GM06990 (cell line): Measurements from ENCODE around the gene GLRX5.
A peak's percentile ranks its signal among the peaks of the same experiment; 100 is the strongest.

ENCODE experiments used
- DNase-seq: peaks from one replicate; pipeline ENCODE4 v3.0.0-alpha.2; 2011; ENCODE audit not compliant: insufficient read length; ENCODE audit errors: extremely low read depth
- H3K27me3 ChIP-seq: replicated peaks from 2 replicates; pipeline ENCODE4 v1.6.0; 2011; ENCODE audit warnings: low read length; ENCODE audit not compliant: control insufficient read depth, insufficient read depth
- H3K36me3 ChIP-seq: 2 replicates; pipeline ENCODE4 v1.5.1; 2011; ENCODE audit warnings: low read length; ENCODE audit not compliant: control insufficient read depth, insufficient read depth
- H3K4me3 ChIP-seq: replicated peaks from 2 replicates; pipeline ENCODE4 v1.5.1; 2011; ENCODE audit warnings: low read depth, mild to moderate bottlenecking, control low read depth, low read length
- TF ChIP-seq, protein P1 (sequence below): IDR thresholded peaks from 2 replicates; pipeline ENCODE4 v1.5.1; 2011; ENCODE audit warnings: low read length, control low read depth, mild to moderate bottlenecking, inconsistent platforms; ENCODE audit not compliant: insufficient read depth, poor library complexity, severe bottlenecking

The GLRX5 gene

DNA sequence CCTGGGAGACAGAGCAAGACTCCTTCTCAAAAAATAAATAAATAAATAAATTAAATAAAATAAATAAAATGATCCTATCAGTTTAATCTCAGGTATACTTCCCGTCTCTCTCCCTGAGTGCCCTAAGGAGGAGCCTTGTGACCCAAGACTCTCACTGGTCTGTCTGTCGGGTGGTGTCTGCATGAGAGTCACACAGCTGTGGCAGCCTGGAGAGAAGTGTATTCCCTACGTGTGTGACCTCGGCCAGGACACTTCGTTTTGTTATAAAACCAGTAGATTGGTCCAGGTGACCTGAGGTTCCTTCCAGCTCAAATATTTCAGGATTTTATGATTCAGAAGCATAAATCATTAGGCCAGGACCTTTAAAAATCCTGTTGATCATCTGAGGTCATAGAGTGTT is 23.2 kb upstream of the GLRX5 start:
- Histone ChIP-seq H3K27me3 (no peaks in the 10 kb centered on the region), H3K36me3 (peaks cover 16% of the 10 kb centered on the region), H3K4me3 (no peak overlapping the region)
- DNase-seq = no peak
- TF ChIP-seq, protein P1, sequence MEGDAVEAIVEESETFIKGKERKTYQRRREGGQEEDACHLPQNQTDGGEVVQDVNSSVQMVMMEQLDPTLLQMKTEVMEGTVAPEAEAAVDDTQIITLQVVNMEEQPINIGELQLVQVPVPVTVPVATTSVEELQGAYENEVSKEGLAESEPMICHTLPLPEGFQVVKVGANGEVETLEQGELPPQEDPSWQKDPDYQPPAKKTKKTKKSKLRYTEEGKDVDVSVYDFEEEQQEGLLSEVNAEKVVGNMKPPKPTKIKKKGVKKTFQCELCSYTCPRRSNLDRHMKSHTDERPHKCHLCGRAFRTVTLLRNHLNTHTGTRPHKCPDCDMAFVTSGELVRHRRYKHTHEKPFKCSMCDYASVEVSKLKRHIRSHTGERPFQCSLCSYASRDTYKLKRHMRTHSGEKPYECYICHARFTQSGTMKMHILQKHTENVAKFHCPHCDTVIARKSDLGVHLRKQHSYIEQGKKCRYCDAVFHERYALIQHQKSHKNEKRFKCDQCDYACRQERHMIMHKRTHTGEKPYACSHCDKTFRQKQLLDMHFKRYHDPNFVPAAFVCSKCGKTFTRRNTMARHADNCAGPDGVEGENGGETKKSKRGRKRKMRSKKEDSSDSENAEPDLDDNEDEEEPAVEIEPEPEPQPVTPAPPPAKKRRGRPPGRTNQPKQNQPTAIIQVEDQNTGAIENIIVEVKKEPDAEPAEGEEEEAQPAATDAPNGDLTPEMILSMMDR = no peak

DNA sequence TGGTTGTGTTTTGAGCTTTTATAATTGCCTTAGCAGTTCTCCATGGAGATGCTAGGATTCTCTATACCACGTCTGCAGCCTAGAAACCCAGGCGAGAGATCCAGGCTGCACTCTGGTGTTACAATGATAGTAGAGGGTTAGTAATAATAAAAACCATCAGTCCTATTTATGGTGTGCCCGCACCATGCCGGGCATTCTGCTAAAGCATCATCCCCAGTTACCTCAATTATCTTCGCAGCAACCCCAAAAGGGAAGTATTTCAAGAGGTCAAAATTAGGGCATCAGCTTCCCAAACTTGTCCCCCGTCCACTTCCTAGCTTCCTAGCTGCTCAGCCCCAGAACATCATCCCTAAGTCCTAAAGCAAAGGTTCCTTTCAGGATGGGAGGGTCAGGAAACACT is 21.6 kb upstream of the GLRX5 start:
- DNase-seq = no peak
- H3K36me3 ChIP-seq = peaks cover 11% of the 10 kb centered on the region
- TF ChIP-seq, protein P1 = no peak
- H3K27me3 ChIP-seq = no peaks in the 10 kb centered on the region
- peak overlapping the region; percentile 47 for H3K4me3 ChIP-seq

DNA sequence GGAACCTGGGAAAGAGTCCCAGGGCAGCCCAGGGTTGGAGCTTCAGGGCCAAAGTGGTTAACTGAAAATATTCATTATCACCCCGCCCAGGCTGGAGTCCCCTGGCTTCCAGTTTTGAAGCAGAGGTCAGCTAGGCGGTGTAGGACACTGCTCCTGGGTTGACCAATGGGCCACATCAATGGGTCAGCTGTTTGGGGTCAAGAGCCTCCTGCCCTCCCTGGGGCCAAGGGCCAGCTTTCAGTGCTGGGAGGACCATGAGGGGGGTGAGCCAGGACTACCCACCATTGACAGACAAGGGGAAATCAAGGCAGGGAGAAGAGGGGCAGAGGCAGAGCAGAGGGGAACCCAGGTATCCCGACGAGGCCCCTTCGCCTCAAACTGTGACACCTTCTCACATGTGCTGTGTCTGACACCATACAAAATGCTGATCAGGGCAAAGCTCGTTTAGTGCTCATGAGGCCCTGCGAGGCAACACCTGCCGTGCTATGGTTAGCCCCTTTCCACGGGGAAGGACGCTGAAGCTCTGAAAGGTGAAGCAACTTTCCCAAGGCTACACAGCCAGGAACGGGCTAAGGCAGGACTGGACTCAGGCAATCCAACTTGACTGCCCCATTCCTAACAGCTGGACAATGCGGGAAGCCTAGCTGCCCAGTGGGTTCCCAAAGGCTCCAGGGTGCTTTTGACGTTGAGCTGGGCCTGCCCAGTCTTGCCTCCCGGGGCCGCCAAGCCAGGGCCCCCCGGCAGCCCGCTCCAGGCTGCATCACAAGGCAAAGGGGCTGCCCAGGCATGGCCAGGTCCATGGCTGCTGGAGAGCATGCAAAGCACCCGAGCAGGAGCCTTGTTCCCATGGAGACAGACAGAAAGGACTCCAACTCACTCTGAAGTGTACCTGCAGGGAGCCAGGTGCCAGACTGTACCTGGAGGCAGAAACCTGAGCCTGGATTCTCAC is 20.4 kb upstream of the GLRX5 start:
- DNase-seq = no peak
- Histone ChIP-seq H3K36me3 (peaks cover 8% of the 10 kb centered on the region), H3K4me3 (peak overlapping the region; percentile 75), H3K27me3 (no peaks in the 10 kb centered on the region)
- TF ChIP-seq, protein P1 = no peak

DNA sequence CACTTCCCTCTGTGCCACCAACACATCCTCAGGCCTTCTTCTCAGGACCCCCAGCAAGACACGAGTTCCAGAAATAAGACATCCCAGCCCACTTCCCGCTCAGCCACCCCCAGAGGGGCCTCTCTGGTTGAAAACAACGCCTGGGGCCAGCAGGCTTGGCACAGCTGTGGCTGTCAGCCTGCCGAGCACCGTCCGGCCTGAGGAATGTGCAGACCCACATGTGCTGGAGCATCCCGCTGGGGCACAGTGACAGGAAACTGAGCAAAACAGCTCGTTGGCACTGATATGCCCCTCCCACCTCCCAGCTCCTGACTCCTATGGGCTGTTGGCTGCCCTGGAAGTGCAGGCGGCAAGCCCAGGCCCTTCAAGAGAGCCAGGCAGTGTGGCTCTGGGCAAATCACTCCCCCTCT is 19.8 kb upstream of the GLRX5 start:
- peaks cover 4% of the 10 kb centered on the region for H3K36me3 ChIP-seq
- H3K27me3 ChIP-seq = no peaks in the 10 kb centered on the region
- peak overlapping the region; percentile 75 for H3K4me3 ChIP-seq
- no peak for DNase-seq
- TF ChIP-seq, protein P1 = no peak

DNA sequence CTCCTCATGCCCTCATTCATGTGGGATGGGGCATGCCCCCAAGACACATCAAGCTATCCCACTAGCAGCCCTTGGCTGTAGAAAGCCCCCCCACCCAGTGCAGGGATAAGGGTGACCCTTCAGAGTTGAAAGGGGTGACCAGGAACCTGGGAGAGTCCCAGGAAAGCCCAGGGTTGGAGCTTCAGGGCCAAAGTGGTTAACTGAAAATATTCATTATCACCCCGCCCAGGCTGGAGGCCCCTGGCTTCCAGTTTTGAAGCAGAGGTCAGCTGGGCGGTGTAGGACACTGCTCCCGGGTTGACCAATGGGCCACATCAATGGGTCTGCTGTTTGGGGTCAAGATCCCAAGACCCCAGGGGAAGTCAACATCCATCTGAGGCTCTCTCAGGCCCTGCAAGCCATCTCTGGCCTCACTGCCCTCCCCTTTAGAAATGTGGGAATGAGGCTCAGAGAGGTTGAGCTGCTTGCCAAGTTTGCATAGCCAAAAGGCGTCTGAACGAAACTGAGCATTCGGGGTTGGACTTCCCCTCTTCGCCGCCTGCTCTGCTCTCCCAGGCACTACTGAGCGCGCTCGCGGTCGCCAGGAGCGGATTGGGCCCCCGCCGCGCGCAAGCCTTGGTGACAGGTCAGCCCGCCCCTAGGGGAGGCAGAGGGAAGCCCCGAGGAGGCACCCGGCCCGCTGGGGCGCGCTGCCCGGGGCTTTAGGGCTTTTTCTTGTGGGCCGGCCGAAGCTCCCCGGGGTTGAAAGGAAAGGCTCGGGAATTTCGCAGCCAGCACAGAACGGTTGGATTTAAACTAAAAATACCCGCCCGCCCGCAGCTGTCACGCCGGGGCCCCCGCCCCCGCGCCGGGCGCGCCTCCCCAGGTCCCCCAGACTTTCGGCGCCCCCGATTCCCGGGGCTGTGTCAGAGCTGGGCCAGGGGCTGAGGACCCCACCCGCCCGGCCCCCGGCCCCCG is 19.0 kb upstream of the GLRX5 start:
- H3K27me3 ChIP-seq = no peaks in the 10 kb centered on the region
- DNase-seq = peak; percentile 92
- H3K36me3 ChIP-seq = peaks cover under 1% of the 10 kb centered on the region
- H3K4me3 ChIP-seq = peak overlapping the region; percentile 75
- TF ChIP-seq, protein P1 = peak; percentile 56
